Testis (tissue), 2 donors: Measurements from ENCODE around the gene PHEX.

ENCODE experiments used
- CTCF ChIP-seq, 3 experiments: fragments of 450-650 bp in 2 of 3; fragments of 200-600 bp in 1 of 3; sonication (generic) in 1 of 3; IDR thresholded peaks; one replicate each; pipeline ENCODE4 v1.5.1; 2016 to 2019; ENCODE audit warnings: antibody characterized with exemption in 3 of 3, mild to moderate bottlenecking in 2 of 3, moderate library complexity in 1 of 3
- POLR2A ChIP-seq: fragments of 450-650 bp; IDR thresholded peaks from one replicate; pipeline ENCODE4 v1.6.1; 2017; ENCODE audit warnings: antibody characterized with exemption, mild to moderate bottlenecking, moderate library complexity

GRCh38 chrX:21990832-21991231, 41.3 kb upstream of the PHEX start:
- TF ChIP-seq CTCF (IDR thresholded peaks at IDR 0.05) = no peak
- TF ChIP-seq POLR2A = no peak
